B cell (primary cell): ENCODE data around the gene CLDN8.

Source experiments
- CTCF ChIP-seq: fragments of 200-600 bp; IDR thresholded peaks from one replicate; pipeline ENCODE4 v1.8.0; 2022; ENCODE audit warnings: antibody characterized with exemption, mild to moderate bottlenecking
- EZH2 ChIP-seq: IDR thresholded peaks from 2 replicates; pipeline ENCODE4 v1.6.1; 2012; ENCODE audit warnings: borderline replicate concordance, low read depth, mild to moderate bottlenecking, moderate library complexity, low read length; ENCODE audit not compliant: insufficient read depth, poor library complexity, severe bottlenecking

GRCh38 chr21:30164796-30165195, 51.1 kb downstream of the CLDN8 start:
- no peak for TF ChIP-seq CTCF
- no peak for TF ChIP-seq EZH2
